Thyroid gland (tissue), 4 donors: Measurements from ENCODE around the gene DSTN.

Experiments used
- CTCF ChIP-seq, 6 experiments: fragments of 200-600 bp in 3 of 6; fragments of 450-650 bp in 3 of 6; sonication (generic) in 3 of 6; IDR thresholded peaks; one replicate each; pipeline ENCODE4 v1.5.1; 2016 to 2019; ENCODE audit warnings: antibody characterized with exemption in 6 of 6, mild to moderate bottlenecking in 2 of 6, inconsistent platforms in 1 of 6, moderate library complexity in 1 of 6
- POLR2A ChIP-seq, 2 donors: fragments of 450-650 bp; IDR thresholded peaks; one replicate each; pipeline ENCODE4 v1.6.1; 2017; ENCODE audit warnings: antibody characterized with exemption in 2 of 2, mild to moderate bottlenecking in 2 of 2, moderate library complexity in 1 of 2

- TF ChIP-seq CTCF (IDR thresholded peaks at IDR 0.05) (no peak), POLR2A (IDR thresholded peaks at IDR 0.05) (no peak)
Measured at GRCh38 chr20:17633850-17634500, 64.1 kb downstream of the DSTN start.
